ENCODE data around the gene PSMA8. TPM values are rescaled to one million over a fixed set of nuclear protein-coding genes. Genes with fewer than 3 reads are reported as not detected.
"Not testable (repeated sequence)": the region's sequence is repeated elsewhere in the genome, so short reads cannot be mapped to it uniquely, and the experiment has no call there.

The PSMA8 gene
- total and polyA plus RNA-seq, 5 donors: 0.05 TPM; not detected in 4

DNA sequence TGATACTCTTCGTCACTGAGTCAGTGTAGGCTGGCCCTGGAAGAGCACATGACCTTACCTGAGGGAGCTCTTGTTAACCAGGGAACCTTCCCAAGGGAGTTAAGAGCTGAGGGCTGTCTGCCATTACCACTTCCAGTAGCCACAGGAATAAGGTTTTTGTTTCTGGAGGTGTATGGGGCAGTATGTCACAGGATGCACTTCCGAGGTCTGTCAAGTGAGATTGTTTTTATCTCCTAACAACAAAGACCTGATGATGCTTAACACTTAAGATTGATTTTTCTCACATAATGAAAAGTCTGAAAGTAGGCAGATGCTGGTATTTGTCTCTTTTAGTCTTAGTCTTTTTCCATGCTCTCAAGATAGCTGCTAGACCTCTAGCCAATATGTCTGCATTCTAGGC lies 41.8 kb downstream of the PSMA8 start:
- Histone ChIP-seq H3K4me1 (ENCODE audit: control insufficient read depth, insufficient read depth, low read length) (no peaks in the 10 kb centered on the region), H3K4me3 (ENCODE audit: low read length) (no peak overlapping the region), H3K9me3 (ENCODE audit: control insufficient read depth, low read length) (no peaks in the 10 kb centered on the region), H3K27ac (ENCODE audit: low read length) (no peak overlapping the region), H3K27me3 (ENCODE audit: control insufficient read depth, insufficient read depth) (no peaks in the 10 kb centered on the region)
- intact Hi-C loops (cut with DNase I): no loop called here
- DNase-seq (no peak), ATAC-seq (no peak)
- 50% methylated on average over 2 of the region's 2 CpGs for whole genome bisulfite sequencing

DNA sequence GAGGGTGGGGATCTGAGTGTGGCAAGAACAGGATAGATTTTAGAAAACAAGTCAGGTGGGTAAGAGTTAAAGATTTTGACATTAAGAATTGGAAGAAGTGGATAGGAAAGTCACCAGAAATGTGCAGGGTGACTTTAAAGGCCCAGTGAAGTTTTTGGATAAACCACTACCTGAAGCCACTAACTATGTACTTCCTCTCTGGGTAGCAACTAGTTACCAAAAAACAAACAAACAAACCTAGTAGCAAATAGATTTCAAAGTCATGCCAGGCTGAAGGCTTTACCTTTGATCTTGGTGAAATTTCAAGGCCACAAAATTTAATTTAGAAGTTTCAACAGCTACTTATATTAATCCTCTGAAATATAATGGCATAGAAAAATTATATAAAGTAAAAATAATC lies 42.5 kb downstream of the PSMA8 start:
- Histone ChIP-seq H3K27me3 (ENCODE audit: control insufficient read depth, insufficient read depth) (no peaks in the 10 kb centered on the region), H3K4me1 (ENCODE audit: control insufficient read depth, insufficient read depth, low read length) (no peaks in the 10 kb centered on the region), H3K27ac (ENCODE audit: low read length) (no peak overlapping the region), H3K4me3 (ENCODE audit: low read length) (no peak overlapping the region), H3K9me3 (ENCODE audit: control insufficient read depth, low read length) (no peaks in the 10 kb centered on the region)
- ATAC-seq (no peak), DNase-seq (no peak)
- intact Hi-C loops (cut with DNase I): no loop called here

DNA sequence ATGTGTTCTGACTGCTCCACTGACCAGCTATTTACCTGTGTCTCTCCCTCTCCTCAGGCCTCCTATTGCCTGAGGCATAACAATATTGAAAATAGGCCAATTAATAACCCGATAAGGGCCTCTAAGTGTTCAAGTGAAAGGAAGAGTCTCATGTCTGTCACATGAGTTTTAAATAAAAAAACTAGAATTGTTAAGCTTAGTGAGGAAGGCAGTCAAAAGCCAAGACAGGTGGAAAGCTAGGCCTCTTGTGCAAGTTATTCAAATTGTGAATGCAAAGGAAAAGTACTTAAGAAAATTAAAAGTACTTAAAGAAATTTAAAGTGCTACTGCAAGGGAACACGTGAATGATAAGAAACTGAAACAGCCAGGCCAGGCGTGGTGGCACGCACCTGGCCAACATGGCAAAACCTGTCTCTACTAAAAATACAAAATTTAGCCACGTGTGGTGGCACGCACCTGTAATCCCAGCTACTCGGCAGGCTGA lies 47.7 kb downstream of the PSMA8 start:
- H3K27me3 ChIP-seq (ENCODE audit: control insufficient read depth, insufficient read depth): no peaks in the 10 kb centered on the region
- H3K4me1 ChIP-seq (ENCODE audit: control insufficient read depth, insufficient read depth, low read length): no peaks in the 10 kb centered on the region
- no peak for DNase-seq
- no peak overlapping the region for H3K4me3 ChIP-seq (ENCODE audit: low read length)
- no peak overlapping the region for H3K27ac ChIP-seq (ENCODE audit: low read length)
- intact Hi-C loops (cut with DNase I): no loop called here
- no peaks in the 10 kb centered on the region for H3K9me3 ChIP-seq (ENCODE audit: control insufficient read depth, low read length)
- 90% methylated on average over 7 of the region's 7 CpGs for WGBS
- no peak for ATAC-seq

DNA sequence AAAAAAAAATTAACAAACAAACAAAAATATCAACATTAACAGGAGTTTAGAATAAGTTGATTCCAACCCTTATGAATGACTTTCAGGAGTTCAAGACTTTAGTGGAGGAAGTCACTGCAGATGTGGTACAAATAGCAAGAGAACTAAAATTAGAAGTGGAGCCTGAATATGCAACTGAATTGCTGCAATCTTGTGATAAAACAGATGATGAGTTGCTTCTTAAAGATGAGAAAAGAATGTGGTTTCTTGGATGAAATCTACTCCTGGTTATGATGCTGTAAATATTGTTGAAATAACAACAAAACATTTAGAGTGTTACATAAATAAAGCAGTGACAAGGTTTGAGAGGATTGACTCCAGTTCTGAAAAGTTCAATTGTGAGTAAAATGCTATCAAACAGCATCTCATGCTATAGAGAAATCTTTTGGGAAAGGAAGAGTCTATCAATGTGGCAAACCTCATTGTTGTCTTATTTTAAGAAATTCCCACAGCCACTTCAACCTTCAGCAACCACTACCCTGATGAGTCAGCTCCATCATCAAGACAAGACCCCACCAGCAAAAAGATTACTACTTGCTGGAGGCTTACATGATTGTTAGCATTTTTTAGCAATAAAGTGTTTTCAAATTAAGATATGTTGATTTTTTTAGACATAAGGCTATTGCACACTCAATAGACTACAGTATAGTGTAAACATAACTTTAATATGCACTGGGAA lies 49.9 kb downstream of the PSMA8 start:
- Histone ChIP-seq H3K4me3 (ENCODE audit: low read length) (no peak overlapping the region), H3K27me3 (ENCODE audit: control insufficient read depth, insufficient read depth) (no peaks in the 10 kb centered on the region), H3K27ac (ENCODE audit: low read length) (no peak overlapping the region), H3K4me1 (ENCODE audit: control insufficient read depth, insufficient read depth, low read length) (no peaks in the 10 kb centered on the region), H3K9me3 (ENCODE audit: control insufficient read depth, low read length) (no peaks in the 10 kb centered on the region)
- intact Hi-C loops (cut with DNase I): no loop called here
- ATAC-seq (no peak), DNase-seq (no peak)

DNA sequence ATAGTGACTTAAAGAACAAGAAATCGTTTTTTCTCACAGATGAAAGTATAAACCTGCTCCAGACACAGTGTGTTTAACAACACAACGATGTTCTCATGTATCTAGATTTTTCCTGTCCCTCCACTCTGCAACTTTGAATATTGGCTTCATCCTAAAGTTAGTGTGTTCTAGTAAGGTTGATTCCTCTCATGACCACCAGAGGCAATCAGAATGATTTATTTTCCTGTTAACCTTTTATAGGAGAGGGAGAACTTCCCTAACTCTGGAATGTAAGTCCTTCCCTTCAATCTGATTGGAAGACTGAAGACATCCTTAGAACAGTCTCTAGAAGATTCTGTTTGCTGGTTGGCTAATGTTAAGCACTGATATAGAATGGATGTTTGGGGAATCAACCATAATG lies 51.6 kb downstream of the PSMA8 start:
- no peaks in the 10 kb centered on the region for H3K27me3 ChIP-seq (ENCODE audit: control insufficient read depth, insufficient read depth)
- no peaks in the 10 kb centered on the region for H3K9me3 ChIP-seq (ENCODE audit: control insufficient read depth, low read length)
- H3K4me3 ChIP-seq (ENCODE audit: low read length): no peak overlapping the region
- H3K27ac ChIP-seq (ENCODE audit: low read length): no peak overlapping the region
- 65% methylated on average over 2 of the region's 2 CpGs for WGBS
- DNase-seq (no peak), ATAC-seq (no peak)
- intact Hi-C loops (cut with DNase I): no loop called here
- no peaks in the 10 kb centered on the region for H3K4me1 ChIP-seq (ENCODE audit: control insufficient read depth, insufficient read depth, low read length)

DNA sequence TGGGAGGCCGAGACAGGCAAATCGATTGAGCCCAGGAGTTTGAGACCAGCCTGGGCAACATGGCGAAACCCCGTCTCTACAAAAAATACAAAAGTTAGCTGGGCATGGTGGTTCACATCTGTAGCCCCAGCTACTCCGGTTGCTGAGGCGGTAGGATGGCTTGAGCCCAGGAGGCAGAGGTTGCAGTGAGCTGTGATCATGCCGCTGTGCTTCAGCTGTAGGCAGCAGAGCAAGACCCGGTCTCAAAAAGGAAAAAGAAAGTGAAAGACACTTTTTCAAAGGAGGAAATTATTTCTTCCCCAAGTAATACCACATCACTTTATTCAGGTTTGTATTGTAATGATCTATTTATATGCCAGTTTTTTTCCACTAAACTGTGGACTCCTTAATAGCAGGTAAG lies 56.8 kb downstream of the PSMA8 start:
- Histone ChIP-seq H3K27ac (ENCODE audit: low read length) (no peak overlapping the region), H3K27me3 (ENCODE audit: control insufficient read depth, insufficient read depth) (no peaks in the 10 kb centered on the region), H3K4me3 (ENCODE audit: low read length) (no peak overlapping the region), H3K4me1 (ENCODE audit: control insufficient read depth, insufficient read depth, low read length) (no peaks in the 10 kb centered on the region), H3K9me3 (ENCODE audit: control insufficient read depth, low read length) (no peaks in the 10 kb centered on the region)
- DNase-seq (no peak), ATAC-seq (no peak)
- intact Hi-C loops (cut with DNase I): no loop called here
- WGBS: 86% methylated on average over 8 of the region's 8 CpGs

DNA sequence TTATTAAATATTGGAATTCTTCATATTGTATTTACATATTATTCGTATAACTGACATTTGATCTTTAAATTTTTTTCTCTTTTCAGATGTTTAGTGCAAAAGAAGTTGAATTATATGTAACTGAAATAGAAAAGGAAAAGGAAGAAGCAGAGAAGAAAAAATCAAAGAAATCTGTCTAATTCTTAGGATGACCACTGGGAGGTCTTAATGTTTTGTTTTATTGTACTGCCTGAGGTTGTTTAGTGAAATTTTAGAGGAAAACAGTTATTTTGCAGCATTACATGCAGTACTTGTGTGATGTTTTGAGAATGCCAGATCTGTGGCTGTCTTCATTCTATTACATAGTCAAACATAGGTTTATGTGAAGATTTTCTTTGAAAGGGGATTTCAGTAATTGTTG lies 58.6 kb downstream of the PSMA8 start:
- DNase-seq (no peak), ATAC-seq (no peak)
- 91% methylated on average over 1 of the region's 1 CpG for WGBS
- H3K9me3 ChIP-seq (ENCODE audit: control insufficient read depth, low read length): no peaks in the 10 kb centered on the region
- intact Hi-C loops (cut with DNase I): no loop called here
- no peak overlapping the region for H3K27ac ChIP-seq (ENCODE audit: low read length)
- H3K4me1 ChIP-seq (ENCODE audit: control insufficient read depth, insufficient read depth, low read length): no peaks in the 10 kb centered on the region
- H3K27me3 ChIP-seq (ENCODE audit: control insufficient read depth, insufficient read depth): no peaks in the 10 kb centered on the region
- H3K4me3 ChIP-seq (ENCODE audit: low read length): no peak overlapping the region

DNA sequence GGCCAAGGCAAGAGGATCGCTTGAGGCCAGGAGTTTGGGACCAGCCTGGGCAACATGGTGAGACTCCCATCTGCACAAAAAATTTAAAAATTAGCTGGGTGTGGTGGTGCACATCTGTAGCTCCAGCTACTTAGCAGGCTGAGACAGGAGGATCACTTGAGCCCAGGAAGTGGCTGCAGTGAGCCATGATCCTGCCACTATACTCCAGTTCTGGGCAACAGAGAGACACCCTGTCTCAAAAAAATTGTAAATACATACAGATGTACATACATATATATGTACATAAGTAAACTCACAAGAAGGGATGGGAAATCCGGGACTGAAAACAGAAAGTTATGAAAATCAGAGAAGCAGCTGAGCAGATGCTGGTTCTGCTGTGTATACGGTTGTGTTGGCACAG lies 62.9 kb downstream of the PSMA8 start:
- Histone ChIP-seq H3K9me3 (ENCODE audit: control insufficient read depth, low read length) (no peaks in the 10 kb centered on the region), H3K27me3 (ENCODE audit: control insufficient read depth, insufficient read depth) (no peaks in the 10 kb centered on the region), H3K27ac (ENCODE audit: low read length) (no peak overlapping the region), H3K4me3 (ENCODE audit: low read length) (no peak overlapping the region), H3K4me1 (ENCODE audit: control insufficient read depth, insufficient read depth, low read length) (no peaks in the 10 kb centered on the region)
- ATAC-seq (no peak), DNase-seq (no peak)
- WGBS: 89% methylated on average over 3 of the region's 3 CpGs
- intact Hi-C loops (cut with DNase I): no loop called here

DNA sequence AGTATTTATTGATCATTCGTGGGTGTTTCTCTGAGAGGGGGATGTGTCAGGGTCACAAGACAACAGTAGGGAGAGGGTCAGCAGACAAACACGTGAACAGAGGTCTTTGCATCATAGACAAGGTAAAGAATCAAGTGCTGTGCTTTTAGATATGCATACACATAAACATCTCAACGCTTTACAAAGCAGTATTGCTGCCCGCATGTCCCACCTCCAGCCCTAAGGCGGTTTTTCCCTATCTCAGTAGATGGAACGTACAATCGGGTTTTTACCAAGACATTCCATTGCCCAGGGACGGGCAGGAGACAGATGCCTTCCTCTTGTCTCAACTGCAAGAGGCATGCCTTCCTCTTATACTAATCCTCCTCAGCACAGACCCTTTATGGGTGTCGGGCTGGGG lies 68.3 kb downstream of the PSMA8 start:
- ATAC-seq; intact Hi-C loops (cut with DNase I); H3K4me3 ChIP-seq (ENCODE audit: low read length); H3K4me1 ChIP-seq (ENCODE audit: control insufficient read depth, insufficient read depth, low read length); H3K9me3 ChIP-seq (ENCODE audit: control insufficient read depth, low read length); DNase-seq; H3K27me3 ChIP-seq (ENCODE audit: control insufficient read depth, insufficient read depth); H3K27ac ChIP-seq (ENCODE audit: low read length): not testable (repeated sequence)
- 79% methylated on average over 8 of the region's 9 CpGs for WGBS

DNA sequence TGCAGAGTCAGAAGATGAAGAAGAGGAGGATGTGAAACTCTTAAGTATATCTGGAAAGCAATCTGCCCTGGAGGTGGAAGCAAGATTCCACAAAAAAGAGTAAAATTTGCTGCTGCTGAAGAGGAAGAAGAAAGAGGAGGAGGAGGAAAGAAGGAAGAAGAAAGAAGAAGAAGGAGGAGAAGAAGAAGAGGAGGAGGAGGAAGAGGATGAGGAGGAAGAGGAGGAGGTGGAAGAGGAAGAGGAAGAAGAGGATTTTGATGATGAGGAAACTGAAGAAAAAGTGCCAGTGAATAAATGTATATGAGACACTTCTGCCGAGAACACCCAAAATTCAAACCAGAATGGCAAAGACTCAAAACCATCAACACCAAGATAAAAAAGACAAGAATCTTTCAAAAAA lies 71.6 kb downstream of the PSMA8 start:
- H3K4me1 ChIP-seq (ENCODE audit: control insufficient read depth, insufficient read depth, low read length): no peaks in the 10 kb centered on the region
- intact Hi-C loops (cut with DNase I): no loop called here
- no peak for DNase-seq
- no peak overlapping the region for H3K27ac ChIP-seq (ENCODE audit: low read length)
- no peaks in the 10 kb centered on the region for H3K9me3 ChIP-seq (ENCODE audit: control insufficient read depth, low read length)
- ATAC-seq: no peak
- no peak overlapping the region for H3K4me3 ChIP-seq (ENCODE audit: low read length)
- 87% methylated on average over 1 of the region's 1 CpG for WGBS
- no peaks in the 10 kb centered on the region for H3K27me3 ChIP-seq (ENCODE audit: control insufficient read depth, insufficient read depth)

DNA sequence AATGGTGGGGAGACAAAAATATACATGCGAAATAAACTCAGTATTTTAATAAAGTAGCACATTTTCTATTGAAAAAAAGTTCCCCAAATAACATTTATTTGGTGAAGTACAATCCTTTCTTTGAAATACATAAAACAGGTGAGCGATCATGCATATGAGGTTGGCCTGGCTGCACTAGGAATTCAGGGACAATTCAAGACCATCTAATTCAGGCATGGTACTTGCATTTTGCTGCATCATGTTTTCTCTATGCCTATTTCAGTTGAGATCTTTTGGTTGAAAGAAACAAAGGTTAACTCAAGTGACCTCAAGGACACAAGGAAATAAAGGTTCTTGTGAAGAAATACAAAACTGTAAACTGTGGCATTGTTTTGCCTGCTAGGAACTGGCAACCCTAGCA lies 72.8 kb downstream of the PSMA8 start:
- Histone ChIP-seq H3K4me3 (ENCODE audit: low read length) (no peak overlapping the region), H3K9me3 (ENCODE audit: control insufficient read depth, low read length) (no peaks in the 10 kb centered on the region), H3K27me3 (ENCODE audit: control insufficient read depth, insufficient read depth) (no peaks in the 10 kb centered on the region), H3K27ac (ENCODE audit: low read length) (no peak overlapping the region), H3K4me1 (ENCODE audit: control insufficient read depth, insufficient read depth, low read length) (no peaks in the 10 kb centered on the region)
- intact Hi-C loops (cut with DNase I): no loop called here
- ATAC-seq: no peak
- 93% methylated on average over 2 of the region's 2 CpGs for WGBS
- DNase-seq: no peak

DNA sequence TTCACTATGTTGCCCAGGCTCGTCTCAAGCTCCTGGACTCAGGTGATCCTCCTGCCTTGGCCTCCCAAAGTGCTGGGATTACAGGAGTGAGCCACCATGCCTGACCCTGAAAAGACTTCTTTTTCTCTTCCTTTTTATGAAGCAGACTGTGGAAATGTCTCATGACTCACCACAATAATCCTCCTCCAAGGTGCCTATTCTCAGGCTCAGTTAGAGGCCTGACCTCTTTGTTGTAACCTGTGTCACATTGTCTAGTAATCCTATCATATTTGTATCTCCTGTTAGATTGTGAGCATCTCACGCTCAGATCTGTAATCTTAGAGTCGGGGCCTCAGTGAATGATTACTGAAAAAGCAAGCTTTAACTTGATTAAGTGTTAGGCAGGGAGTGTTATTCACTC lies 74.3 kb downstream of the PSMA8 start:
- Histone ChIP-seq H3K9me3 (ENCODE audit: control insufficient read depth, low read length) (no peaks in the 10 kb centered on the region), H3K4me1 (ENCODE audit: control insufficient read depth, insufficient read depth, low read length) (no peaks in the 10 kb centered on the region), H3K27me3 (ENCODE audit: control insufficient read depth, insufficient read depth) (no peaks in the 10 kb centered on the region), H3K27ac (ENCODE audit: low read length) (no peak overlapping the region), H3K4me3 (ENCODE audit: low read length) (no peak overlapping the region)
- no peak for ATAC-seq
- no peak for DNase-seq
- intact Hi-C loops (cut with DNase I): no loop called here
- WGBS: 84% methylated on average over 3 of the region's 3 CpGs

Measured in right cardiac atrium (tissue), 5 donors.